Uterus (tissue), 4 donors: ENCODE data around the gene JADE2. TPM values are rescaled to one million over a fixed set of nuclear protein-coding genes. Genes with fewer than 3 reads are reported as not detected.

Source experiments
- DNase-seq, 2 donors: peaks; one replicate each; pipeline ENCODE4 v3.0.0-alpha.2; 2019 to 2020
- H3K27ac ChIP-seq, 2 donors: fragments of 200-600 bp; sonication (generic); 1 replicate in 1 of 2; 2 replicates in 1 of 2; pipeline ENCODE4 v1.5.1; 2016 to 2018
- H3K27me3 ChIP-seq, 2 donors: fragments of 200-600 bp; sonication (generic); one replicate each; pipeline ENCODE4 v1.5.1; 2018 to 2019; ENCODE audit warnings: control low read depth in 1 of 2
- H3K36me3 ChIP-seq, 2 donors: fragments of 200-600 bp; sonication (generic); one replicate each; pipeline ENCODE4 v1.5.1; 2019; ENCODE audit warnings: control low read depth in 1 of 2
- H3K4me1 ChIP-seq, 2 donors: fragments of 200-600 bp; sonication (generic); one replicate each; pipeline ENCODE4 v1.5.1; 2018 to 2019; ENCODE audit warnings: control low read depth in 1 of 2
- H3K4me3 ChIP-seq, 2 donors: fragments of 200-600 bp; sonication (generic); 1 replicate in 1 of 2; 2 replicates in 1 of 2; pipeline ENCODE4 v1.5.1; 2018 to 2019; ENCODE audit warnings: mild to moderate bottlenecking in 1 of 2
- H3K9me3 ChIP-seq, 2 donors: fragments of 200-600 bp; sonication (generic); one replicate each; pipeline ENCODE4 v1.5.1; 2019; ENCODE audit warnings: control low read depth in 1 of 2
- CTCF ChIP-seq, 4 experiments: fragments of 200-600 bp in 2 of 4; fragments of 450-650 bp in 2 of 4; sonication (generic) in 2 of 4; IDR thresholded peaks; one replicate each; pipeline ENCODE4 v1.5.1; 2016 to 2019; ENCODE audit warnings: antibody characterized with exemption in 4 of 4, mild to moderate bottlenecking in 2 of 4, moderate library complexity in 1 of 4
- POLR2A ChIP-seq, 2 donors: fragments of 450-650 bp; IDR thresholded peaks; one replicate each; pipeline ENCODE4 v1.6.1; 2016; ENCODE audit warnings: antibody characterized with exemption in 2 of 2, mild to moderate bottlenecking in 1 of 2, moderate library complexity in 1 of 2
- intact Hi-C: fragments of 100-400 bp; cut with DNase I; formaldehyde crosslinking; loops from one replicate; pipeline ENCODE4 v1.15.1; 2023; ENCODE audit warnings: low total_unique reads
- total RNA-seq, 4 donors: library from RNA; depleted of rRNA in 3 of 4; stranded (reverse); fragments of >200 nt in 3 of 4; gene quantifications; one replicate each; pipeline versions ENCODE4 v1.1.0 to v1.2.4, GENCODE V29; 2014 to 2023
- donor health status: DM: yes; HTN: yes; CAD: no.

The JADE2 gene
- total RNA-seq, 4 donors from 2014 or later = 15.8 to 95.8 (median 16.7) TPM

GRCh38 chr5:134530301-134531077 is 5.0 kb downstream of the JADE2 start:
- Histone ChIP-seq H3K27ac (peak overlapping the region; percentile 9 to 34), H3K36me3 (no peaks in the 10 kb centered on the region), H3K4me3 (no peak overlapping the region), H3K27me3 (no peaks in the 10 kb centered on the region), H3K9me3 (no peaks in the 10 kb centered on the region), H3K4me1 (peaks cover 0 to 4% of the 10 kb centered on the region in 2 donors)
- DNase-seq = no peak
- no peak for TF ChIP-seq CTCF (IDR thresholded peaks at IDR 0.05)
- intact Hi-C loops = no loop called here

GRCh38 chr5:134533115-134533815 is 7.8 kb downstream of the JADE2 start:
- Histone ChIP-seq H3K27ac (peak overlapping the region in 1 of 2 donors; percentile 11), H3K27me3 (no peaks in the 10 kb centered on the region), H3K4me1 (peaks cover 0 to 4% of the 10 kb centered on the region in 2 donors), H3K4me3 (no peak overlapping the region), H3K36me3 (no peaks in the 10 kb centered on the region), H3K9me3 (no peaks in the 10 kb centered on the region)
- peak; percentile 74 to 75 for DNase-seq
- intact Hi-C loops = no loop called here
- TF ChIP-seq POLR2A (IDR thresholded peaks at IDR 0.05) = no peak
- TF ChIP-seq CTCF (IDR thresholded peaks at IDR 0.05) = no peak

- H3K9me3 ChIP-seq = no peaks in the 10 kb centered on the region
- H3K27ac ChIP-seq = no peak overlapping the region
- intact Hi-C loops = no loop called here
- TF ChIP-seq CTCF (IDR thresholded peaks at IDR 0.05) (no peak), POLR2A (IDR thresholded peaks at IDR 0.05) (no peak)
- H3K4me3 ChIP-seq = no peak overlapping the region
- H3K36me3 ChIP-seq = no peaks in the 10 kb centered on the region
- DNase-seq = no peak
- no peaks in the 10 kb centered on the region for H3K4me1 ChIP-seq
- no peaks in the 10 kb centered on the region for H3K27me3 ChIP-seq
These were observed 8.7 kb downstream of the JADE2 start for GRCh38 chr5:134534058-134534725.

GRCh38 chr5:134534726-134535110 is 9.2 kb downstream of the JADE2 start:
- H3K27me3 ChIP-seq = no peaks in the 10 kb centered on the region
- H3K4me1 ChIP-seq = no peaks in the 10 kb centered on the region
- no peak overlapping the region for H3K27ac ChIP-seq
- H3K36me3 ChIP-seq = no peaks in the 10 kb centered on the region
- intact Hi-C loops = no loop called here
- H3K4me3 ChIP-seq = no peak overlapping the region
- no peaks in the 10 kb centered on the region for H3K9me3 ChIP-seq
- no peak for DNase-seq
- TF ChIP-seq POLR2A (IDR thresholded peaks at IDR 0.05) = no peak

GRCh38 chr5:134536876-134537275 is 11.4 kb downstream of the JADE2 start:
- TF ChIP-seq CTCF (IDR thresholded peaks at IDR 0.05) (no peak), POLR2A (IDR thresholded peaks at IDR 0.05) (no peak)
- no peaks in the 10 kb centered on the region for H3K4me1 ChIP-seq
- no peaks in the 10 kb centered on the region for H3K27me3 ChIP-seq
- H3K27ac ChIP-seq = no peak overlapping the region
- H3K9me3 ChIP-seq = no peaks in the 10 kb centered on the region
- DNase-seq = no peak
- intact Hi-C loops = no loop called here
- H3K36me3 ChIP-seq = no peaks in the 10 kb centered on the region
- H3K4me3 ChIP-seq = no peak overlapping the region
